DOHH2 (cell line): ENCODE data around the gene RPL18A.

Source experiments
- H3F3A ChIP-seq: fragments of 200-600 bp; sonication (generic), shearing (Covaris generic); 2 replicates; pipeline ENCODE4 v1.6.0; 2016; ENCODE audit warnings: antibody characterized with exemption, mild to moderate bottlenecking; ENCODE audit not compliant: control insufficient read depth, insufficient read depth
- H3K27ac ChIP-seq: fragments of 200-600 bp; sonication (generic); 2 replicates; pipeline ENCODE4 v1.5.1; 2014; ENCODE audit warnings: low read depth, mild to moderate bottlenecking, low read length, moderate library complexity
- H3K27me3 ChIP-seq: fragments of 200-600 bp; sonication (generic); 2 replicates; pipeline ENCODE4 v1.6.1; 2014; ENCODE audit warnings: mild to moderate bottlenecking, low read length, mixed read lengths; ENCODE audit not compliant: control insufficient read depth
- H3K36me3 ChIP-seq: fragments of 200-600 bp; sonication (generic); 2 replicates; pipeline ENCODE4 v1.6.1; 2014; ENCODE audit warnings: mild to moderate bottlenecking, low read length, moderate library complexity, mixed read lengths; ENCODE audit not compliant: control insufficient read depth
- H3K4me1 ChIP-seq: fragments of 200-600 bp; sonication (generic); 2 replicates; pipeline ENCODE4 v1.6.1; 2014; ENCODE audit warnings: mild to moderate bottlenecking, low read length, mixed read lengths; ENCODE audit not compliant: control insufficient read depth
- H3K4me2 ChIP-seq: fragments of 200-600 bp; sonication (generic); 2 replicates; pipeline ENCODE4 v1.6.0; 2014; ENCODE audit warnings: mild to moderate bottlenecking, low read length, moderate library complexity
- H3K4me3 ChIP-seq: fragments of 200-600 bp; sonication (generic); 2 replicates; pipeline ENCODE4 v1.5.1; 2014; ENCODE audit warnings: mild to moderate bottlenecking, low read length, mixed read lengths
- H3K79me2 ChIP-seq: fragments of 200-600 bp; sonication (generic); 2 replicates; pipeline ENCODE4 v1.6.1; 2014; ENCODE audit warnings: mild to moderate bottlenecking, low read length, mixed read lengths; ENCODE audit not compliant: control insufficient read depth
- H3K9me2 ChIP-seq: fragments of 200-600 bp; sonication (generic); replicated peaks from 2 replicates; pipeline ENCODE4 v1.6.1; 2014; ENCODE audit warnings: mild to moderate bottlenecking, low read length, mixed read lengths; ENCODE audit not compliant: control insufficient read depth
- H3K9me3 ChIP-seq: fragments of 200-600 bp; sonication (generic); 2 replicates; pipeline ENCODE4 v1.6.1; 2014; ENCODE audit warnings: antibody characterized with exemption, low read length, mixed read lengths; ENCODE audit not compliant: control insufficient read depth, insufficient read depth
- H4K20me1 ChIP-seq: fragments of 200-600 bp; sonication (generic); 2 replicates; pipeline ENCODE4 v1.6.0; 2014; ENCODE audit warnings: low read depth, mild to moderate bottlenecking, antibody characterized with exemption, low read length, moderate library complexity; ENCODE audit not compliant: control insufficient read depth, insufficient read depth
- EZH2phosphoT487 ChIP-seq: fragments of 200-600 bp; sonication (generic); IDR thresholded peaks from 2 replicates; pipeline ENCODE4 v1.6.1; 2017; ENCODE audit warnings: borderline replicate concordance, mild to moderate bottlenecking, antibody characterized with exemption, low read length, moderate library complexity, mixed read lengths
- TF ChIP-seq, protein P1 (sequence below): fragments of 200-600 bp; sonication (generic); IDR thresholded peaks from one replicate; pipeline ENCODE4 v1.5.1; 2014; ENCODE audit warnings: antibody characterized with exemption, mild to moderate bottlenecking, low read depth, low read length; ENCODE audit not compliant: poor library complexity, severe bottlenecking

The RPL18A gene

DNA sequence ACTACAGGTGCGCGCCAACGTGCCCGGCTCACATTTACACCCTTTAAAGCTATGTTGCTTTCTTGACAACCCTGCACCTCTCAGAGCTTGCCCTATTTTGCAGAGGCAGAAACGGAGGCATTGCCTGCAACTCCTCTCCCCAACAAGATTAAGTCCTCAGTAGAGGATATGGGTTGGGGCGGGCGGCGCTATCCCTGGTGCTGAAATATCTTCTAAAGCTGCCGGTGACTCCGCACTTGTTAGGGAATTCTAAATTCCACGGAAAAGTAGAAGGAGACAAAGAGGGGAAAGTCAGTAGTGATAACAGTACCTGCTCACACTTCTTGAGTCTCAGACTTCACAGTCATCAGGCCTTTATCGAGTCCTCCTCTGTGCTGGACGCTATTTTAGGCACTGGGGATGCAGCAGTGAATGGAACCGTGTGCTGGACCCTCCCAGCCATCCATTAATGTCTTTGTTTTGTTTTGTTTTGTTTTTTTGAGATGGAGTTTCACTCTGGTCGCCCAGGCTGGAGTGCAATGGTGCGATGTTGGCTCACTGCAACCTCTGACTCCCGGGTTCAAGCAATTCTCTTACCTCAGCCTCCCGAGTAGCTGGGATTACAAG, 30.0 kb downstream of the RPL18A start:
- Histone ChIP-seq H3K9me3 (no peaks in the 10 kb centered on the region), H3F3A (0 out of 2 replicates have a peak, but pooled peaks cover 2% of the 10 kb centered on the region), H4K20me1 (no peaks in the 10 kb centered on the region), H3K9me2 (no peaks in the 10 kb centered on the region), H3K4me2 (no peak overlapping the region), H3K4me3 (no peak overlapping the region), H3K36me3 (no peaks in the 10 kb centered on the region), H3K79me2 (no peaks in the 10 kb centered on the region), H3K27ac (no peak overlapping the region), H3K27me3 (no peaks in the 10 kb centered on the region), H3K4me1 (peaks cover 1% of the 10 kb centered on the region)
- TF ChIP-seq EZH2phosphoT487, result no peak
- TF ChIP-seq, protein P1, sequence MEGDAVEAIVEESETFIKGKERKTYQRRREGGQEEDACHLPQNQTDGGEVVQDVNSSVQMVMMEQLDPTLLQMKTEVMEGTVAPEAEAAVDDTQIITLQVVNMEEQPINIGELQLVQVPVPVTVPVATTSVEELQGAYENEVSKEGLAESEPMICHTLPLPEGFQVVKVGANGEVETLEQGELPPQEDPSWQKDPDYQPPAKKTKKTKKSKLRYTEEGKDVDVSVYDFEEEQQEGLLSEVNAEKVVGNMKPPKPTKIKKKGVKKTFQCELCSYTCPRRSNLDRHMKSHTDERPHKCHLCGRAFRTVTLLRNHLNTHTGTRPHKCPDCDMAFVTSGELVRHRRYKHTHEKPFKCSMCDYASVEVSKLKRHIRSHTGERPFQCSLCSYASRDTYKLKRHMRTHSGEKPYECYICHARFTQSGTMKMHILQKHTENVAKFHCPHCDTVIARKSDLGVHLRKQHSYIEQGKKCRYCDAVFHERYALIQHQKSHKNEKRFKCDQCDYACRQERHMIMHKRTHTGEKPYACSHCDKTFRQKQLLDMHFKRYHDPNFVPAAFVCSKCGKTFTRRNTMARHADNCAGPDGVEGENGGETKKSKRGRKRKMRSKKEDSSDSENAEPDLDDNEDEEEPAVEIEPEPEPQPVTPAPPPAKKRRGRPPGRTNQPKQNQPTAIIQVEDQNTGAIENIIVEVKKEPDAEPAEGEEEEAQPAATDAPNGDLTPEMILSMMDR, result no peak

DNA sequence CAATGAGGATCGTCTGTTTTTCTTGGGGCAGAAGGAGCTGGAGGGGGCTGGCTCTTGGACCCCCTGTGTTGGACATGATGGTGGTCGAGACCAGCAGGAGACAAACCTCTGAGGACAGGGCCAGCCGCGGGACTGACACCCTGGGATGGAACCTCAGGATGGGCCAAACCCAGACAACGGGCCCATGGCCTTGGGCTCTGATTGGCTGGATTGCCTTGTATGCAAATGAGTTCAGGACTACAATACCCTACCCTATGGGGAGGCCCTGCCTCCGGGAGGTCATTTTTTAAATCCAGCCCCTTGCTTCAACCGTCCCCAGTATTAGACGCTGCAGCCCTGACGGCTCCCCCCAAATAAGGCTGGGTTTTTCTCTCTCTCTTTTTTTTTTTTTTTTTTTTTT, 34.1 kb downstream of the RPL18A start:
- H3K36me3 ChIP-seq, result no peaks in the 10 kb centered on the region
- H3K27ac ChIP-seq, result no peak overlapping the region
- H3K9me3 ChIP-seq, result no peaks in the 10 kb centered on the region
- H3K27me3 ChIP-seq, result no peaks in the 10 kb centered on the region
- H3K9me2 ChIP-seq, result no peaks in the 10 kb centered on the region
- H3K79me2 ChIP-seq, result no peaks in the 10 kb centered on the region
- no peak for TF ChIP-seq EZH2phosphoT487
- TF ChIP-seq, protein P1, result no peak
- H3F3A ChIP-seq, result no peaks in the 10 kb centered on the region
- no peaks in the 10 kb centered on the region for H3K4me1 ChIP-seq
- H4K20me1 ChIP-seq, result no peaks in the 10 kb centered on the region
- H3K4me2 ChIP-seq, result no peak overlapping the region
- H3K4me3 ChIP-seq, result no peak overlapping the region

DNA sequence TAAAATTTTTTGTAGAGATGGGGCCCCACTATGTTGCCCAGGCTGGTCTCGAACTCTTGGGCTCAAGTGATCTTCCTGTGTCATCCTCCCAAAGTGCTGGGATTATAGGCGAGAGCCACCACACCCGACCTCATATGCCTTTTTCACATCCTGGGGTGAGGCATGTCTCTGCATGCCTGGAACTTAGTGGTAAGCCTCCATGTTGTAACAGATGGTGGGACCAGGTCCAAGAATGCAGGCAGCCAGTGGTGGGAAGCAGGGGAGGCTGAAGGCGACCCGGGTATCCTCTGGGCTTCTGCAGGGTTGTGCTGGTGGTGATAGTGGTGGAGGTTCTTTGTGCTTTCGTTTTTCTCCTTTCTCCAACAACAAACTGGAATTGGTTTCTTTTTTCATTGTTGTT, 43.0 kb downstream of the RPL18A start:
- H3K27ac ChIP-seq, result no peak overlapping the region
- no peak for TF ChIP-seq EZH2phosphoT487
- TF ChIP-seq, protein P1, result no peak
- H3K4me2 ChIP-seq, result no peak overlapping the region
- H3K9me3 ChIP-seq, result no peaks in the 10 kb centered on the region
- no peaks in the 10 kb centered on the region for H3K4me1 ChIP-seq
- H3K27me3 ChIP-seq, result peaks cover 6% of the 10 kb centered on the region
- H3F3A ChIP-seq, result no peaks in the 10 kb centered on the region
- no peak overlapping the region for H3K4me3 ChIP-seq
- H3K36me3 ChIP-seq, result no peaks in the 10 kb centered on the region
- H3K9me2 ChIP-seq, result no peaks in the 10 kb centered on the region
- no peaks in the 10 kb centered on the region for H4K20me1 ChIP-seq
- no peaks in the 10 kb centered on the region for H3K79me2 ChIP-seq
